ENCODE data around the gene NGEF.
"Not testable (repeated sequence)": the region's sequence is repeated elsewhere in the genome, so short reads cannot be mapped to it uniquely, and the experiment has no call there.

Gene NGEF, protein sequence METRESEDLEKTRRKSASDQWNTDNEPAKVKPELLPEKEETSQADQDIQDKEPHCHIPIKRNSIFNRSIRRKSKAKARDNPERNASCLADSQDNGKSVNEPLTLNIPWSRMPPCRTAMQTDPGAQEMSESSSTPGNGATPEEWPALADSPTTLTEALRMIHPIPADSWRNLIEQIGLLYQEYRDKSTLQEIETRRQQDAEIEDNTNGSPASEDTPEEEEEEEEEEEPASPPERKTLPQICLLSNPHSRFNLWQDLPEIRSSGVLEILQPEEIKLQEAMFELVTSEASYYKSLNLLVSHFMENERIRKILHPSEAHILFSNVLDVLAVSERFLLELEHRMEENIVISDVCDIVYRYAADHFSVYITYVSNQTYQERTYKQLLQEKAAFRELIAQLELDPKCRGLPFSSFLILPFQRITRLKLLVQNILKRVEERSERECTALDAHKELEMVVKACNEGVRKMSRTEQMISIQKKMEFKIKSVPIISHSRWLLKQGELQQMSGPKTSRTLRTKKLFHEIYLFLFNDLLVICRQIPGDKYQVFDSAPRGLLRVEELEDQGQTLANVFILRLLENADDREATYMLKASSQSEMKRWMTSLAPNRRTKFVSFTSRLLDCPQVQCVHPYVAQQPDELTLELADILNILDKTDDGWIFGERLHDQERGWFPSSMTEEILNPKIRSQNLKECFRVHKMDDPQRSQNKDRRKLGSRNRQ

GRCh38 chr2:233013027-233013461, at the start of gene NGEF:
TSS of gene NGEF (minus strand) at chr2:233013256. CDS start at chr2:232974890, 38,366 bp downstream.
- no peak for DNase-seq

DNA sequence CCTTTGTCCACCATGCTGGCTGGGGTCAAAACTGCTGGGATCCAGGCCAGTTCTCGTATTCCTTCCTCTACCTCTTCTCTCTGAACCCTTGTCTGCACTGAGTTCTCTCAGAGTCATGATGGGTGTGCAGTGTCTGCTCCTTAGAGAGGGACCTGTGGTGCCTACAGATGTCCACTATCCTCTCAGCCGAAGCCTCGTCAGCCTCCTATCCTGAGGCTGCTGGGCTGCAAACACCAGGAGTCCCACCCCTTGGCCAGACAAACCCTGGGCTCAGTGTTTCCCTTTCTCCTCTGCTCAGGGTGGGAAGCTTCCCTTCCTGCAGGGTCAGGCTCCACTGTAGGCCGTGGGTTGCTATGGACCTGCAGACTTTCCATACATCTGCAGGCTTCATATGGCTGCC, 49.4 kb upstream of the NGEF start:
- no peak for DNase-seq

DNA sequence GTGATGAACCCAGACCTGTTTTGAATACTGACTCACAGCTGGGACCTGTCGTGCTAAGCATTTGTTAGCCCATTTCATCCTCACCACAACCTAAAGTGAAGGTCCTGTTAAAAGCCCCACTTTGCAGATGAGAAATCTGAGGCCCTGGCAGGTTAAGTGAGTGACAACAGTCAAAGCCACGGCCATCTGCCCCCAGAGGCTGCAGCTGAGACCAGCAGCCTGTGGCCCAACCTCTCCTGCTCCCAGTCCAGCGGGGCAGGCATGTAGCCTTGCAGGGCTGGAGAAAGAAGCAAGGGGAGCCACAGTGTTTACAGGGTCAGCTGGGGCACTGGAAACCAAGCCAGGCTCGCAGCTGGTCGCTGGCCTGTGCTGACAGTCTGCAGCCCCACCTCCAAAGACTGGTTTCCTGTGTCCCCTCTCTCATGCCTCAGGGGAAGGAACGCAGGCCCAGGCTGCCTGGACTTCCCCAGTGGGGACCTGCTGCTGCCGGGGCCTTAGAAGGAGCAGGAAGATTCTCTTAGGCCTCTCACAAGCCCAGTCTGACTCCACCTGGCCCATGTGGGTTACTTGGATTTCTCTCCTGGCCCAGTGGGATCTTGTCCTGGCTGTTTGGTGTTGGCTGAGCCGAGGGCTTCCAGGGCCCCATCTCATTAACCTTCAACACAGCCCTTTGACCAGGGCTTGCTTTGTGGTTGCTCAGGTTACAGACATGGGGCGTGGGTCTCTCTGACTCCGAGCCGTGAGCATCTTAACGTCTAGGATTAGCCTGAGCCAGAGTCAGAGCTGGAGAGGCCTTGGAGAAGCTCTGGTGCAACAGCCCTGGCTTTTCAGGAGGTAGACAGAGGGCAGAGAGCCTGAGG, 48.8 kb upstream of the NGEF start:
- peak; percentile 72 for DNase-seq

- no peak for DNase-seq
Observed at GRCh38 chr2:233060980-233061590, 48.0 kb upstream of the NGEF start.

DNA sequence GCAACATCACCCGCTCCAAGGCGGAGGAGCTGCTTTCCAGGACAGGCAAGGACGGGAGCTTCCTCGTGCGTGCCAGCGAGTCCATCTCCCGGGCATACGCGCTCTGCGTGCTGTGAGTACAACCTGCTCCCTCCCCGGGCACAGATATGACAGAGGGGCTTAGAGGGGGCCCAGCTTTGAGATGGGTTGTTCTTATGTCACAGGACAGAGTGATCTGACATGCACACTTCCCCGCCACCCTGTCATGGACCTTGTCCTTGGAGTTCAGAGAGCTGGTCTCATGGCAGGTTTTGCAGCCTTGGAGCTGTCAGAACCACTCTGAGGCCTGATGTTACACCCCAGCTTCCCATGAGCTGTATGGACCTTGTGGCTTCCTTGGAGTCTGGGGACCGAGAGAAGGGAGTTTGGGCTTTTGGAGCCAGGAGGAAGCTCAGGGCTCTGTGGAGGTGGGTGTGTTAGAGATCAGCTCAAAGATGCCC, 47.5 kb upstream of the NGEF start:
- no peak for DNase-seq

- DNase-seq = peak; percentile 89
Observed at GRCh38 chr2:233059797-233060500, 46.9 kb upstream of the NGEF start, which contains the start of gene INPP5D. TSS of gene INPP5D (plus strand) at chr2:233060342. CDS start at chr2:233060479, 137 bp downstream.

DNA sequence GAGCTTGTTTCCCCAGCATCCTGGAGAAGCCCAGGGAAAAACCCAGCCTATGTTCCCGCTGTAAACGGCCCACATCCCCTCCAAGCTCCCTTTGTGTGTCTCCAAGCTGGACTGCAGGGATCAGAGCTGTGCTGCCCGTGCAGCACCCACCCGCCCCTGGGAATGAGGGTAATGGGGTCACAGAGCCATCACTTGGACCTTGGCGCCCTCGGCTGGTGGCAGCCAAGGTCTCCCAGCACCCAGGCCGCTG, 46.4 kb upstream of the NGEF start:
- DNase-seq = no peak

- DNase-seq = no peak
Observed at GRCh38 chr2:233058717-233059546, 45.9 kb upstream of the NGEF start.

- DNase-seq = no peak
Observed at GRCh38 chr2:233056961-233057605, 44.0 kb upstream of the NGEF start.

DNA sequence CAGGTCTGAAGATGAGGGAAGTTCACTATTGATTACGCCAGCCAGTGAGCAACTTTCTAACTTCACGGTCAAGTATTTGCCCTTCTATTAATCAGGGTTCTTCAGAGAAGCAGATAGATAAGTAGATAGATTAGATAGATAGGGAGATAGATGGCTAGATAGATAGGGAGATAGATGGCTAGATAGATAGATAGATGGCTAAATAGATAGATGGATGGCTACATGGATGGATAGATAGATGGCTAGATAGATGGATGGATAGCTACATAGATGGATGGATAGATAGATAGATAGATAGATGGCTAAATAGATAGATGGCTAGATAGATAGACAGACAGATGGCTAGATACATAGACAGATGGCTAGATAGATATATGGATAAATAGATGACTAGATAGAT, 42.3 kb upstream of the NGEF start:
- no peak for DNase-seq

- peak; percentile 72 for DNase-seq
Observed at GRCh38 chr2:233053928-233054784, 41.1 kb upstream of the NGEF start.

DNA sequence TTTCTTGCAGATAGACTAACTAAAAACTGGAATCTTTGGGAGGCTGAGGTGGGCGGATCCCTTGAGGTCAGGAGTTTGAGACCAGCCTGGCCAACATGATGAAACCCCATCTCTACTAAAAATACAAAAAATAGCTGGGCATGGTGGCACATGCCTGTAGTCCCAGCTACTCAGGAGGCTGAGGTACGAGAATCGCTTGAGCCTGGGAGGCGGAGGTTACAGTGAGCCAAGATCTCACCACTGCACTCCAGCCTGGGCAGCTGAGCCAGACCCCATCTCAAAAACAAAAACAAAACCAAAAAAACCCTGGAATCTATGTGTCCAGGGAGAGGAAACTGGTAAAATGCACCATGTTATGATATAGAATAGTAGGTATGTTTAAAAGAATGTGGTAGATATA, 39.5 kb upstream of the NGEF start:
- not testable (repeated sequence) for DNase-seq

DNA sequence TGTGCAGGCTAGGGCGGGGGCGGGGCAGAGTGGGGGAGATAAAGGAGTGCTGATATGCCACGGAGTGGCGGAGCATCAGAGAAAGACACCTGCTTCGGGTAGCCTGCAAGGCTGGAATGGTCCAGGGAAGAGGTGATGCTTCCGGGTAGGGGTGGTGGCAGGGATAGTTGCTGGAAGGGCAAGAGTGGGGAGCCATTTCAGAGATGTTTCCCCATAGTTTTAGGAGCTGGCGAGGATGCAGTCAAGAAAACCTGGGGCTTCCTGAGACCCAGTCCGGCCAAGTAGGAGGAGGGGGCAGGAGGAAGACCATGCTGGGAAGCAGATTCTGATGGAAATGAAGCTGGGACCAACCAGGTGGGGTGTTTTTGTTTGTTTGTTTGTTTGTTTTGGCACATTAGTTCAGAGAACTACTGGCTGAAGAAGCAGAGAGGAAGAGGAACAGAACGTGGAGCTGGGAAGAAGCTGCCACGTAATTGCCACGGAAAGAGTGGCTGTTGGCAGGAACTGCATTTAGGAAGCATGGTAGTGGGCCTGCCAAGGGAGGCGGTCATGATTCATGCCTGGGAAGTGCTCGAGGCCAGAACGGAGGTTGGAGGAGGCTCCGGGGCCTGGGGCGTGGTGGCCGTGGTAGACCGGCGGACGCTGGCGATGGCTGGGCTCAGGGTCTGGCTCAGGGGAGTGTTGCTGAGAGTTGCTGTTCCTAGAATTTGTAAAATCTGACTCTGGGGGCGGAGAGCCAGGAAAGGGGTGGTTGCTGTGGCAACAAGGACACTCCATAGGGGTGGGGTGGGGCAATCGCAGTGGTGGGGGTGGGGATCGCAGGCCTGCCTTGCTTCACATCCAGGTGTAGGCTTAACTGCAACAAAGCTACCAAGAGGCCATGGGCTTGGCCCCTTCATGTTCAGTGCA, 38.4 kb upstream of the NGEF start:
- DNase-seq = no peak

DNA sequence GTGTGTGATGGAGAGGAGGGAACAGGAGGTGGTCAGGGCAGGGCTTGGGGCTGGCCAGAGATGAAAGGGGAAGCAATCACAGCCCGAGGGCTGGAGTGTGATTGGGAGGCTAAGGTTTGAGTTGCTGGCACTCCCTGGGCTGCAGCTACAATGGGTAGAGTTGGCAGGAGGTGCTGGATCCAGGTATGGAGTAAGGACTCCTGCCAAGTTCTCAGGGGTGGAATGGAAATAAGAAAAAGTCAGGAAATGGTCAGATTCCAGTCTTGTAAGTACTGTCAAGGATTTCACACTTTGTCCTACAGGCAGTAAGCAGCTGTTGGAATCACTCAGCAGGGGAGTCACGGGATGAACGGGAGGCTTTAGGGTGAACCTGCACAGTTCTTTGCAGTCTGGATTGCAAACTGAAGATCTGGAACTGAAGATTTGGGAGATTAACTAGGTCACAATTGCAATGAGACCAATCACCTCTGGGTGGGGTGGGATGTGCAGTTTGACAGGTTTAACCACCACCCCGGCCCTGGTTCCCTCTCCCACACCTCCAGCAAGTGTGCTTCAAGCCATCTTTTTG, 36.2 kb upstream of the NGEF start:
- DNase-seq = no peak

DNA sequence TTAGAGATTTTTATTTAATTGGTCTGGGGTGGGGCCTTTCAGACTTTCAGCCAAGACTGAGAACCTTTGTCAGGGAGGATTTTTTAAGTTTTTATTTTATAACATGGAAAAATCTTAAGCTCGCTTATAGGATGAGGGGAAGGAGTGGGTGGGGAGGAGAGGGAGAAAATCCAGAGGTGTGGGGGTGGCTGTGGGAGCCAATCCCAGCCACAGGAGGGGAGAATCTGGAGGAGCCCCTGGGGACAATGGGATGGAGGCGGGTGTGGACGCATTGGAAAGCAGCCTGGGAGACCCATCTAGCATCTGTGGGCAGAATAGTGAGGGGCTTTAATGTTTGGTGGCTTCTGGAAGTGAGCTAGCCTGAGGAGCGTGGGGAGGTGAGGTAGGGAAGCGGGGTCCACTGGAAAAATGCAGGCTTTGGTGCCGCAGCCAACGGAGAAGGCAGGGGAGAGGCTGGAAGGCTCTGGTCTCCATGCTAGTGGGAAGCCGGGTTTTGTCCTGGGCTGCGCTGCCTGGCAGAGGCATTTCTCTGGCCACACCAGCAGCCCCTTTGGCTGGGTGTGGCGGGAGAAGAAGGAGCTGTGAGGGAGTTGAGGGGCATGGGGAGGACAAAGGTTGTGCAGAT, 35.6 kb upstream of the NGEF start:
- DNase-seq = no peak

- DNase-seq = no peak
Observed at GRCh38 chr2:233047667-233048066, 34.6 kb upstream of the NGEF start.

- no peak for DNase-seq
Observed at GRCh38 chr2:233047206-233047605, 34.1 kb upstream of the NGEF start.
